HG03108 (cell line): Measurements from ENCODE around the gene IPCEF1.
"Not testable (repeated sequence)": the region's sequence is repeated elsewhere in the genome, so short reads cannot be mapped to it uniquely, and the experiment has no call there.

Experiments used
- ATAC-seq: cut with Tn5 transposase; IDR thresholded peaks from one replicate; pipeline ENCODE4 v1.9.1; 2021; ENCODE audit warnings: moderate library complexity; ENCODE audit not compliant: unreplicated experiment

The IPCEF1 gene

GRCh38 chr6:154337406-154338005 lies 19.1 kb downstream of the IPCEF1 start:
- ATAC-seq: no peak

- ATAC-seq: not testable (repeated sequence)
Measured at GRCh38 chr6:154334147-154334546, 22.5 kb downstream of the IPCEF1 start.

DNA sequence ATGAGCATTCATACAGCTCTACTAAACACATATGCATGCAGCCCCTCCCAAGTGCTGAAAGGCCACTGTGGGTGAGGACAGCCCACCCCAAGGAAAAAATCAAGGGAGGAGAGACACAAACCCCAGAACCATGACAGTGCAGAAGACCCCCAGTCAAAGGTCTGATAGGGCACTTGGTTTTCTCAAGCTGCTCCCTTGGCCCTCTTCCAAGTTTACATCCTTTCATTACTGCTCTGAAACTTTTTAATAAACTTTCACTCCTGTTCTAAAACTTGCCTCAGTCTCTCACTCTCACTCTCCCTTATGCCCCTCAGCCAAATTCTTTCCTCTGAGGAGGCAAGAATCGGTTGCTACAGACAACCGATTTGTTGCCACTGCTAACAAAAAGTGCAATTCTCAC lies 24.9 kb downstream of the IPCEF1 start:
- no peak for ATAC-seq

DNA sequence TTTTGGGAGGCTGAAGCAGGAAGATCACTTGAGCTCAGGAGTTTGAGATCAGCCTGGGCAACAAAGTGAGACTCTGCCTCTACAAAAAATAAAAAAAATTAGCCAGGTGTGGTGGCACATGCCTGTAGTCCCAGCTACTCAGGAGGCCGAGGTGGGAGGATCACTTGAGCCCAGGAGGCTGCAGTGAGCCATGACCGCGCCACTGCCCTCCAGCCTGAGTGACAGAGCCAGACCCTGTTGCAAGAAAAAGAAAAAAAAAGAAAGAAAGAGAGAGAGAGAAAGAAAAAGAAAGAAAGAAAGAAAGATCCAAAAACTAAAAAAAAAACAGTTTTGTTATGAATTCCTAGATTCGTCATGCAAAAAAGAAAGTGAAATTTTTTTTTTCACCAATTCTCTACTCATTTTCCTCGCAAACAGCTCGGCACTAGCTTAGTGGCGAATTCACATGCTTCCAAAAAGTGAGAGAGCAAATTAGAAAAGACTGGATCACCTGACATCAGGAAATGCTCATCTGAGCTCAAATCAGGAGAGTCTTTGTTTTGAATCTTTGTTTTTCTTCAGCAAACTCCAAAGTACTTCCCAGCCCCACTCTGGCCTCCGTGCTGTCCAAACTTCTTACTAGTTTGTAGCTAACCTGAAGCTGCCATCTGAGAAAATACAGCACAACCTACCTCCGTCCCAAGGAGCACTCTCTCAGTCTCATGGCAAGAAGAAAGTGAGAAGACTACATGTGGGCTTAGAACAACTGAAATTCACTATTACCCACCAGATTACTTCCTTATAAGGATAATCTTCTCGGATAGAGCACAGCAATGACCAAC lies 27.0 kb downstream of the IPCEF1 start:
- no peak for ATAC-seq

DNA sequence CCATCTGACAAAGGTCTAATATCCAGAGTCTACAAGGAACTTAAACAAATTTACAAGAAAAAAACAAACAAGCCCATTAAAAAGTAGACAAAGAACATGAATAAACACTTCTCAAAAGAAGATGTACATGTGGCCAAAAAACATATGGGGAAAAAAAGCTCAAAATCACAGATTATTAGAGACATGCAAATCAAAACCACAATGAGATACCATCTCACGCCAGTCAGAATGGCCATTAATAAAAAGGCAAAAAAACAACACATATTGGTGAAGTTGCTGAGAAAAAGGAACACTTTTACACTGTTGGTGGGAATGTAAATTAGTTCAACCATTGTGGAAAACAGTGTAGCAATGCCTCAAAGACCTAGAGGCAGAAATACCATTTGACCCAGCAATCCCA lies 29.3 kb downstream of the IPCEF1 start:
- ATAC-seq: not testable (repeated sequence)

GRCh38 chr6:154325142-154325541 lies 31.5 kb downstream of the IPCEF1 start:
- no peak for ATAC-seq

DNA sequence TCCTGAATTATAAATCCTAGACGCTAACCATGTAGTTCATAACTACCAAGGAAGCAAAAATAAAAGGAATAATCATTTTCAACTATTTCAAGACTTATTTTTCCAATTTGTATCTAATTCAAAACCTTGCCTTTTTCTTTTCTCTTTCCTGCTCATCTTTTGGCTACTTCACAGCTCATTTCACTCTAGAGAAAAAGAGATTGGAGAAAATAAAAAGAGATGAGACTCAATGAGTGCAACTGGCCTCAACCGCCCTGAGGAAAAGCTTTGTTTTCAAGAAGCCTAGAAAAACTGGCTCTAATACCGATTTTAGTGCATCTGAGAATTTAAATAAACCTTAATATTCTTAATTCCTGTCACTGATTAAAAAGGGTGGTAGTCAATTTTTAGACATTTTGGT lies 36.4 kb downstream of the IPCEF1 start:
- ATAC-seq: no peak

DNA sequence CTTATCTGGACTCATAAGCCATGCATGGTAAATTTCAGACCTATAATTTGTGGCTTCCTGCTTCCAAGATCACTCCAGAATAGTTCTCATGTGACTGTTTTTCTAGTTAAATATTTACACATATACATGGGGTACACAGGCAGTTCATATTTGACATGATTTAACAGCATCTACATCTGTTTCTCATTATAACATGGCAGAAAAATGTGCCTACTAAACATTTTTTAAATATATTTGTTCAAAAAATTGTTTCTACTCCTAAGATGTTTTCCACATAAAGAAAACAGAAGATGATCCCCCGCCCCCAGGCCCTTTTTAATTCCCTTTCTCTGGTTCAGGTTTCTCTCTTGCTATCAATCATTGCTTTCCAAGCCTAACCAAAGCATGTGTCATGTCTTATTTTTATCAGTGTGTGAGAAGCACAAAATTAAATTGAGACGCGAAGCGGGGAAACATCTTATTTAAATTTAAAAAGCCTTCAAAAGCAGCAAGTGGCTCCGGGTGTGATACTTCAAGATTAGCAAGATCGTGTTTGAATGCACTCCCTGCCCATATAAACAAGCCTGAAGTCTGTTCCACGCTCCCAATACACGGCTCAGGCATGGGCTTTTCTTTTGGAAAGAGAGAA lies 37.3 kb downstream of the IPCEF1 start:
- ATAC-seq: peak; percentile 78

GRCh38 chr6:154318721-154319120 lies 37.9 kb downstream of the IPCEF1 start:
- no peak for ATAC-seq

- no peak for ATAC-seq
Measured at GRCh38 chr6:154316131-154316530, 40.5 kb downstream of the IPCEF1 start.

- ATAC-seq: no peak
Measured at GRCh38 chr6:154314084-154314483, 42.5 kb downstream of the IPCEF1 start.

DNA sequence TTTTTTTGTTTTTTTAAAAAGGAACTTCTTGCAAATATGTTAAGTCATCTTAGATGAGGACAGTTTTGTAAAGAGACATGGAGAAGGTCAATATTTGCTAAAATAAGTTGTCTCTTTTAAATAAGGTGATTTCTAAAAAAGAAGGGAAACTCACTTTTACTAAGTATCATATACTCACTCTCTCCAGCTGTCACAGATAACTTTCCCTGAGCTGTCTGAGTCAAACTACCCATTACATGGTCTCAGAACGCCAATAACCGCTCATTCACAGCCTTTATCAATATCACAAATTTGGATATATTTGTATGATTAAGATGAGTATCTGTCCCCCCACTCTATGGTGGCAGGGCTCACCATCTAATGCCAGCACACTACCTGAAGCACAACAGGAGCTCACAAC lies 47.6 kb downstream of the IPCEF1 start:
- ATAC-seq: no peak

DNA sequence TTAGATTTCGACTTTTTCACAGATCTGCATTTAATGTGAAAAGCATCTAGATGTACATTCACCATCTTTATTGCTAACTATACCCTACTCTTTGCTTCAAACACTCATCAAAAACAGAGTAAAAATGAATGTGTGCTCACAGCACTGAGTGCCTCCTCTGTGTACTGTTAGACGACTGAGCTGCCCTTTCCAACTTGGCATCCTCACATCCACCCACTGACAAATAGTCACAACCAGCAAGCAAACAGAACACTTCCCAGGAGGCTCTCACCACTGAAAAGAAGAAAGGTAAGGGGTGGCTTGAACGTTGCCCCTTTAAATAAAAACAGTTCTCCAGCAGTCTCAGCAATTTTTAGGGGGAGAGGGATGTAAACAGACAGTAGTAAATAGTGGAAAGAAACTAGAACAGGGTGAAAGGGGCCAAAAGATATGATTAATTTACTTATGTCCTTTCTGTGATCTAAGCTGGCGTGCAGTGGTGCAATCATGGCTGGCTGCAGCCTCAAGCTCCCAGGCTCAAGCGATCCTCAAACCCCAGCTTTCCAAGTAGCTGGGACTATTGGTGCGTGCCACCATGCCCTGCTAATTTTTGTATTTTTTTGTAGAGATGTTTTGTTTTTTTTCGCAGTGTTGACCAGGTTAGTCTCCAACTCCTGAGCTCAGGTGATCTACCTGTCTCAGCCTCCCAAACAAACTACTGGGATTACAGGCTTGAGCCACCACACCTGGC lies 48.7 kb downstream of the IPCEF1 start:
- no peak for ATAC-seq

DNA sequence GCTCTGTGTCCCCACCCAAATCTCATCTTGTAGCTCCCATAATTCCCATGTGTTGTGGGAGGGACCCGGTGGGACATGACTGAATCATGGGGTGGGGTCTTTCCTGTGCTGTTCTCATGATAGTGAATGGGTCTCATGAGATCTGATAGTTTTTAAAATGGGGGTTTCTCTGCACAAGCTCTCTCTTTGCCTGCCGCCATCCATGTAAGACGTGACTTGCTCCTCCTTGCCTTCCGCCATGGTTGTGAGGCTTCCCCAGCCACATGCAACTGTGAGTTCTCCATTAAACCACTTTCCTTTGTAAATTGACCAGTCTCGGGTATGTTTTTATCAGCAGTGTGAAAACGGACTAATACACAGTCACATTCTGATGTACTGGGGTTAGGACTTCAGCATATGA lies 49.5 kb downstream of the IPCEF1 start:
- not testable (repeated sequence) for ATAC-seq

DNA sequence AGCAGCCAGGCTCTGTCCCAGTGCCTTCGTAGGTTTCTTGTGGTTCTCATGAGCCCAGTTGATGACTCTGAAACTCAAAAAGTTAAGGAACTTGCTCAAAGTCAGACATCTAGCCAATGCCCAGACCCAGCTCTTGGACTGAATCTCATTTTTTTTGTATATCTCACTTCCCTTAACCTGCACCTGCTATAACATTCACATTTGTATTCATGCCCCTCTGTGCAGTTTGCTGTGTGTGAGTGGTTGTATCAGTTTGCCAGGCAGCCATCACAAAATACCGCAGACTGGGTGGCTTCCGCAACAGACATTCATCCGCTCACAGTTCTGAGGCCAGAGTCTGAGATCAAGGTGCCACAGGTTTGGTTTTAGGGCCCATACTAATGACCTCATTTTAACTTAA lies 49.9 kb downstream of the IPCEF1 start:
- peak; percentile 54 for ATAC-seq

- no peak for ATAC-seq
Measured at GRCh38 chr6:154304191-154304590, 52.4 kb downstream of the IPCEF1 start.

DNA sequence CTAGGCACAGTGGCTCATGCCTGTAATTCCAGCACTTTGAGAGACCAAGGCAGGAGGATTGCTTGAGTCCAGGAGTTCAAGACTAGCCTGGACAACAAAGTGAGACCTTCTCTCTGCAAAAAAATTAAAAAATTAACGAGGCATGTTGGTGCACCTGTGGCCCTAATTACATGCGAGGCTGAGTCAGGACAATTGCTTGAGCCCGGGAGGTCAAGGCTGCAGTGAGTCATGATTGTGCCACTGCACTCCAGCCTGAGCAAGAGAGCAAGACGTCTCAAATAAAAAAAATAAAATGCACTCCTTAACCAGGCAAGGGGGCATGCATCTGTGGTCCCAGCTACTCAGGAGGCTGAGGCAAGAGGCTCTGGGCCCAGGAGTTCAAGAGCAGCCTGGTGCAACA lies 53.0 kb downstream of the IPCEF1 start:
- not testable (repeated sequence) for ATAC-seq

DNA sequence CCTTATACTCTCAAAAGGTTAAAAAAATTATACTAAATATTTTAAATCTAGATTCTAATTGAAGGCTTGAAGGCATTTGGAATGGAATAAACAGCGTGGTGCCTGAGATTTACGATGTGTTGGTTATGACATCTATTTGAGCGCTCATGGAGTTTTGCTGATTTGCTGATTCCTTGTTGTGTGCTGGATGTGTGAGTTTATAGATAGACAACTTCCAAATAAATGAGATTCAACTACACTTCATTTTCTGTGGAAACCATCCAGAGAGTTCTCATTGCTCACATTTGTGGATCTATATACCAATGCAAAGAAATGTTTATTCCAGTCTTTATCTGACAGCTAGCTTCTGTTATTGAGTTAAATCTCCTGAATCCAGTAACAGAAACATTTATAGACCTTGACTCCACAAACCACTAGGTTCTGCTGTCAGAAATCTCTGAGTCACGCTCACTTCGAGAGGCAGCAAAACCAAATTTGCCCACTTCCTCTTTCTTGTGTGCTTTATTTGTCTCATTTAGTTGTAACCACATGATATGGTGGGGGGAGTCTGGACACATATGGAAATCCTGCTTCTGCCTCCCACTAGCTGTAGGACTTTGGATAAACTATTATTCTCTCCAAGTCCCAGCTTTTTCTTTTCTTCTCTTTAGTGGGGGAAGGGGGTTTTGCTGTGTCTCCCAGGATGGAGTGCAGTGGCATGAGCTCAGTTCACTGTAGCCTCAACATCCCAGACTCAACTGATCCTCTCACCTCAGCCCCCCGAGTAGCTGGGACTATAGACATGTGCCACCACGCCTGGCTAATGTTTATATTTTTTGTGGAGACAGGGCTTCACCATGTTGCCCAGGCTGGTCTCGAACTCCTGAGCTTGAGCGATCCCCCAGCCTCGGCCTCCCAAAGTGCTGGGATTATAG lies 54.5 kb downstream of the IPCEF1 start:
- peak; percentile 84 for ATAC-seq

DNA sequence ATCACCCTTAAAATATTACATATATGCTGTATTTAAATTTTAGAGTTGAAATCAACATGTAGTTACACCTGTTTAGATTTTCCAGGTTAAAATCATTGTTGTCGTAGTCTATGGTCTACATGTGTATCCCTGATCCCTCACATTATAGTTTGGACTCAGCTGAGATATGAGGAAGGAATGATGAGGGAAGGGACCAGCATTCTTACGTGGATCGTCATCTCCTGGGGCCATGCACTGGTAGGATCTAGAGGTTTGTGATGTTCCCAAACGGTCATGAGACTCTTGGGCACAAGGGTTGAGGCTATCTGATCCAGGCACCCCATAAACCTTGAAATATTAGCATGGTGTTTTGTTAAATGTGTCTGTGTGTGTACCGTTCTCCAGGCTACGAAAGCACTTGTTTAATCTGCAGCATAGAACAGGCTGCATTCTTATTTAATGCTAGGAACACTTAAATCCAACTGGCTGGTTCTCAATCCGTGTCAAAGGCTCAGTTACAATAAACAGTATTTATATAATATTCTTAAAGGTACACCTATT lies 55.4 kb downstream of the IPCEF1 start:
- ATAC-seq: no peak

DNA sequence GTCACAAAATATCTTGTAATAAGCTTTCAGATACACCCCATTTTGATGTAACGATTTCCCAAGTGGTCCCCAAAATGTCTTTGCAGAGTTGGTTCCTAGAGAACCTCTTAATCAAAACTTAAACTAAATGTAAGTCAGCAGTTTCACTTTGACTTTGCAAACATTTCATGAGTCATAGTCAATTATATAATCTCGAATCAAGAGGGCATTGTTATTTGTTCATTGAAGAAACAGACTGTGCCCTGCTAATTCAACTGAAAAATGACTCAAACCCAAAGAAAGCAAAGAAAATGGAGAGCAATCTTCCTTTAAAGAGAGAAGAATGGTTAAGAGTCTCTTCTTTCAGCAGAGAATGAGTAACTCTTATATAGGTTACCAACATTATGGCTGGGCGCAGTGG lies 58.3 kb downstream of the IPCEF1 start:
- peak; percentile 26 for ATAC-seq
